H1 (cell line): ENCODE measurements around the gene FCHSD1. TPM values are rescaled to one million over a fixed set of nuclear protein-coding genes. Genes with fewer than 3 reads are reported as not detected.
A peak's percentile ranks its signal among the peaks of the same experiment; 100 is the strongest.

ENCODE experiments used
- BCL11A ChIP-seq, 2 experiments: IDR thresholded peaks; one replicate each; pipeline ENCODE4 v1.6.1; 2011; ENCODE audit warnings: low read depth in 2 of 2, low read length in 2 of 2, mild to moderate bottlenecking in 2 of 2
- CHD2 ChIP-seq: IDR thresholded peaks from 2 replicates; pipeline ENCODE4 v1.6.1; 2012; ENCODE audit warnings: low read length, improper control_type of control experiment
- CTCF ChIP-seq, 3 experiments: IDR thresholded peaks; 1 replicate in 2 of 3; 2 replicates in 1 of 3; pipeline versions ENCODE4 v1.5.1 to v1.6.1; 2011; ENCODE audit warnings: low read length in 3 of 3, mild to moderate bottlenecking in 3 of 3, inconsistent platforms in 2 of 3, low read depth in 1 of 3, moderate library complexity in 1 of 3; ENCODE audit not compliant: insufficient read depth in 1 of 3; ENCODE audit errors: control extremely low read depth in 1 of 3
- EGR1 ChIP-seq: IDR thresholded peaks from 2 replicates; pipeline ENCODE4 v1.6.1; 2011; ENCODE audit warnings: low read depth, low read length, borderline replicate concordance
- EP300 ChIP-seq, 2 experiments: IDR thresholded peaks; 1 replicate in 1 of 2; 2 replicates in 1 of 2; pipeline ENCODE4 v1.6.1; 2011 to 2012; ENCODE audit warnings: low read depth in 2 of 2, low read length in 2 of 2, mild to moderate bottlenecking in 2 of 2, borderline replicate concordance in 1 of 2, inconsistent platforms in 1 of 2, moderate library complexity in 1 of 2
- FOSL1 ChIP-seq: IDR thresholded peaks from 2 replicates; pipeline ENCODE4 v1.6.1; 2011; ENCODE audit warnings: mild to moderate bottlenecking, low read depth, low read length, moderate library complexity; ENCODE audit not compliant: insufficient read depth
- GABPA ChIP-seq: IDR thresholded peaks from 2 replicates; pipeline ENCODE4 v1.6.1; 2011; ENCODE audit warnings: mild to moderate bottlenecking, low read length, moderate library complexity, borderline replicate concordance; ENCODE audit not compliant: insufficient read depth
- GTF2F1 ChIP-seq: IDR thresholded peaks from 2 replicates; pipeline ENCODE4 v1.6.1; 2012; ENCODE audit warnings: low read depth, low read length, improper control_type of control experiment, borderline replicate concordance
- MAX ChIP-seq: IDR thresholded peaks from 2 replicates; pipeline ENCODE4 v1.6.1; 2012; ENCODE audit warnings: inconsistent platforms
- PHF8 ChIP-seq: fragments of 200-600 bp; sonication (generic); conservative IDR thresholded peaks from 2 replicates; pipeline ENCODE4 v1.7.1; 2012; ENCODE audit warnings: low read depth, mild to moderate bottlenecking, inconsistent platforms, low read length, moderate library complexity
- RAD21 ChIP-seq, 2 experiments: IDR thresholded peaks in 1 of 2; conservative IDR thresholded peaks in 1 of 2; 2 replicates each; pipeline ENCODE4 v1.6.1; 2011; ENCODE audit warnings: low read depth in 2 of 2, low read length in 2 of 2, improper control_type of control experiment in 1 of 2, inconsistent platforms in 1 of 2, mild to moderate bottlenecking in 1 of 2, moderate library complexity in 1 of 2
- RBBP5 ChIP-seq: IDR thresholded peaks from 2 replicates; pipeline ENCODE4 v1.7.1; 2012; ENCODE audit warnings: low read depth, mild to moderate bottlenecking, inconsistent platforms, low read length, moderate library complexity, borderline replicate concordance
- SP1 ChIP-seq: IDR thresholded peaks from 2 replicates; pipeline ENCODE4 v1.6.1; 2011; ENCODE audit warnings: low read depth, low read length
- SRF ChIP-seq: IDR thresholded peaks from 2 replicates; pipeline ENCODE4 v1.6.1; 2011; ENCODE audit warnings: mild to moderate bottlenecking, low read depth, low read length, moderate library complexity
- TAF1 ChIP-seq: IDR thresholded peaks from 2 replicates; pipeline ENCODE4 v1.6.1; 2011; ENCODE audit warnings: mild to moderate bottlenecking, low read depth, low read length
- TAF7 ChIP-seq: optimal IDR thresholded peaks from 2 replicates; pipeline ENCODE3; 2011; ENCODE audit warnings: low read depth, mild to moderate bottlenecking, inconsistent platforms, low read length, moderate library complexity, borderline replicate concordance
- TBP ChIP-seq: IDR thresholded peaks from 2 replicates; pipeline ENCODE4 v1.6.1; 2011; ENCODE audit warnings: low read depth, low read length, improper control_type of control experiment
- YY1 ChIP-seq: IDR thresholded peaks from 2 replicates; pipeline ENCODE4 v1.6.1; 2011; ENCODE audit warnings: low read depth, mild to moderate bottlenecking, low read length
- polyA plus RNA-seq, 7 experiments: library from polyadenylated mRNA; depleted of rRNA in 3 of 7; stranded (reverse) in 5 of 7; unstranded in 2 of 7; fragments of >200 nt in 5 of 7; fragments of 200-250 nt in 2 of 7; gene quantifications; 1 replicate in 5 of 7; 2 replicates in 1 of 7; 4 replicates in 1 of 7; pipeline versions ENCODE4 v1.2.1 to v1.2.3, GENCODE V29; 2011 to 2013; ENCODE audit warnings: missing spikeins in 2 of 7, mixed read lengths in 2 of 7
- total RNA-seq: library from RNA; stranded (reverse); fragmentation: NEBNext Ultra II Directional; extraction: Animal tissue kit (Norgen Biotek cat#: 25700); gene quantifications from 2 replicates; pipeline ENCODE4 v1.2.1, GENCODE V29; 2021

FCHSD1 gene
- total and polyA plus RNA-seq, 2 of the 8 experiments (the other 6 are each of a cell fraction or from before 2014, with no cell fraction given), result 22.0 to 30.1 TPM

- TF ChIP-seq PHF8 (no peak; the same call in 1 of the 2 replicates), GTF2F1 (no peak), EP300 (IDR thresholded peaks at IDR 0.05; ENCODE audit: borderline replicate concordance in 1 of 2, low read depth in 2 of 2, low read length in 2 of 2) (no peak), FOSL1 (no peak), TAF7 (no peak), RBBP5 (peak; percentile 89; the same call in 1 of the 2 replicates), CHD2 (peak; percentile 42; the same call in 1 of the 2 replicates), TAF1 (0 out of 2 replicates have a peak, but pooled peaks have one; percentile 38), SP1 (peak; percentile 86), SRF (0 out of 2 replicates have a peak, but pooled peaks have one; percentile 27), BCL11A (IDR thresholded peaks at IDR 0.05; ENCODE audit: low read depth in 2 of 2, low read length in 2 of 2) (no peak), YY1 (0 out of 2 replicates have a peak, but pooled peaks have one; percentile 32), MAX (peak; percentile 94), GABPA (no peak), RAD21 (IDR thresholded peaks at IDR 0.05 in 1 of 2, conservative IDR thresholded peaks at IDR 0.05 in 1 of 2; ENCODE audit: low read depth in 2 of 2, low read length in 2 of 2) (peak; percentile 49 to 56), CTCF (IDR thresholded peaks at IDR 0.05; ENCODE audit: control extremely low read depth in 1 of 3, insufficient read depth in 1 of 3, low read depth in 1 of 3, low read length in 3 of 3) (peak in 2 of 3 experiments; percentile 64 to 67; a peak in 3 of 4 replicates), TBP (no peak), EGR1 (no peak)
Observed at GRCh38 chr5:141637767-141638419, 13.3 kb downstream of the FCHSD1 start (continued).
